BLaER1 (cell line): ENCODE results near the gene AKR1C2.

Experiments used
- H3K27ac ChIP-seq: shearing (Covaris generic); formaldehyde crosslinking; 2 replicates; pipeline ENCODE4 v1.8.1; 2022
- H3K27me3 ChIP-seq: shearing (Covaris generic); formaldehyde crosslinking; 2 replicates; pipeline ENCODE4 v1.8.1; 2022
- H3K36me3 ChIP-seq: shearing (Covaris generic); formaldehyde crosslinking; 2 replicates; pipeline ENCODE4 v1.8.1; 2022
- H3K4me1 ChIP-seq: shearing (Covaris generic); formaldehyde crosslinking; 2 replicates; pipeline ENCODE4 v1.8.1; 2022
- H3K4me2 ChIP-seq: shearing (Covaris generic); formaldehyde crosslinking; 2 replicates; pipeline ENCODE4 v1.8.1; 2022
- H3K4me3 ChIP-seq: shearing (Covaris generic); formaldehyde crosslinking; 2 replicates; pipeline ENCODE4 v1.8.1; 2022
- H3K9ac ChIP-seq: shearing (Covaris generic); formaldehyde crosslinking; 2 replicates; pipeline ENCODE4 v1.8.1; 2022
- H3K9me3 ChIP-seq: shearing (Covaris generic); formaldehyde crosslinking; 2 replicates; pipeline ENCODE4 v1.8.1; 2022
- H4K20me1 ChIP-seq: shearing (Covaris generic); formaldehyde crosslinking; 2 replicates; pipeline ENCODE4 v1.8.1; 2022
- Cebpa-rat ChIP-seq: shearing (Covaris generic); IDR thresholded peaks from 2 replicates; pipeline ENCODE4 v1.8.1; 2022

Gene AKR1C2

DNA sequence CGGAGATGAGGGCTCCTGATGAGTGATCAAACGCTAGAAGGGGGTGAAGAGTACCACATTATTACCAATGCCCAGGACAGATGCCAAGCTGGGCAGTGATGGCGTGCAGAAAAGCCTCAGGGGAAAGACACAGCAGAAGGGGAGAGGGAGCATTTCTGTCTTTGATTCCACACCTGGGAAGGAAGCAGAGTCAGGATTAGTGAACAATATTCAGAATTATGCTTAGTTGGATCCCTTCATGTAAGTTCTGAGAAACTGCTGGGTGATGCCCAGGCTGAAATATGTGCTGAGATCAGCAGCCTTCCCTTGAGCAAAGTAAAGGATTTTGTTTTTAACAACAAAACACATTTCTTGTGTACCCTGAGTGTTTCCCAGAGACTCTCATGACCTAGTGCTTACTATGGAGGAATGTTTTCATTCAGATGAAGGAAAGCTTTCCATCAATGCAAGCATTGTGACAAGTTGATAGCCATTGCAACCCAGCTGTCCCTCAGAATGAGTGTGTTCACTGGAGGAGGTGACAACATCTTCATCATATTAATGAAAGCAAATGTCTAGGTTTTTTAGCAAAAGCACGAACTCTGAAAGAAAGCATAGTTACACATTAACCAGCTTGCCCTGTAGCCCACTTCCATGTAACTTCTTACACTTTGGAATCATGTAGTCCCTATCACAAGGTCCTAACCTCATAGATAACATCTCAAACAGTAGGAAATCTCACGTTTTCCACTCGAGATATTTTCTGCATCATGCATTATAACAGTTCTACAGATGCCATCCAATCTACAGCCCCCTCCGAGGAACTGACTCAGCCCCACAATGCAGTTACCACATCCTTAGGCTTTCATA lies 64.2 kb downstream of the AKR1C2 start:
- H3K27ac ChIP-seq: no peak overlapping the region
- H3K4me1 ChIP-seq: peaks cover 11% of the 10 kb centered on the region
- no peak for TF ChIP-seq Cebpa-rat
- H3K27me3 ChIP-seq: no peaks in the 10 kb centered on the region
- H3K4me2 ChIP-seq: peak overlapping the region; percentile 18; the same call in 1 of the 2 replicates
- H3K9ac ChIP-seq: no peak overlapping the region
- H3K4me3 ChIP-seq: no peak overlapping the region
- H3K9me3 ChIP-seq: no peaks in the 10 kb centered on the region
- no peaks in the 10 kb centered on the region for H4K20me1 ChIP-seq
- H3K36me3 ChIP-seq: no peaks in the 10 kb centered on the region
